Ovary (tissue), 3 donors: Measurements from ENCODE around the gene SGMS2.

Experiments
- EP300 ChIP-seq: sonication (generic); formaldehyde crosslinking; IDR thresholded peaks from one replicate; pipeline ENCODE4 v1.6.1; 2017; ENCODE audit warnings: antibody characterized with exemption
- POLR2A ChIP-seq: fragments of 450-650 bp; IDR thresholded peaks from one replicate; pipeline ENCODE4 v1.6.1; 2017; ENCODE audit warnings: antibody characterized with exemption, mild to moderate bottlenecking, moderate library complexity
- TF ChIP-seq, protein P1 (sequence below), 3 donors: fragments of 450-650 bp in 2 of 3; fragments of 200-600 bp in 1 of 3; IDR thresholded peaks; one replicate each; pipeline versions ENCODE4 v1.5.1 to v1.8.0; 2016 to 2022; ENCODE audit warnings: antibody characterized with exemption in 3 of 3, mild to moderate bottlenecking in 1 of 3
- donor health status: DM: no; HTN: no; CAD: no.

DNA sequence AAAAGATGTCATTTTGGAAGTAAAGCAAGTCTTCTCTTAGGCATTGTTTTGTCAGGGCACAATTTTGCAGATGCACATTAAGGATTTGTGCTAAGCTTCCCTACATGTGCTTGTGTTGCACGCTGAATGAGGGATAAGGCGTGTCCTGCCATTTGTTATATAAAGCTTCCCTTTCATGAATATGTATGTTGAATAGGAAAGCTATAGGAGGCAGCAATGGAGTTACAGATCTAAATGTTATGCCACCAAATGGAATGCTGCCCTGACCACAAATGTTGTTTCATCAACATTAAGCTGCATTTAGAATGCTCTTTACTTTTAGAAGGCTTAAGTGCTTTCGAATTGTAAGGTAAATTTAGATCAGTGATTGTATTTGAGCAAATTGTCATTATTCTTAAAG, 20.9 kb downstream of the SGMS2 start:
- TF ChIP-seq, protein P1, sequence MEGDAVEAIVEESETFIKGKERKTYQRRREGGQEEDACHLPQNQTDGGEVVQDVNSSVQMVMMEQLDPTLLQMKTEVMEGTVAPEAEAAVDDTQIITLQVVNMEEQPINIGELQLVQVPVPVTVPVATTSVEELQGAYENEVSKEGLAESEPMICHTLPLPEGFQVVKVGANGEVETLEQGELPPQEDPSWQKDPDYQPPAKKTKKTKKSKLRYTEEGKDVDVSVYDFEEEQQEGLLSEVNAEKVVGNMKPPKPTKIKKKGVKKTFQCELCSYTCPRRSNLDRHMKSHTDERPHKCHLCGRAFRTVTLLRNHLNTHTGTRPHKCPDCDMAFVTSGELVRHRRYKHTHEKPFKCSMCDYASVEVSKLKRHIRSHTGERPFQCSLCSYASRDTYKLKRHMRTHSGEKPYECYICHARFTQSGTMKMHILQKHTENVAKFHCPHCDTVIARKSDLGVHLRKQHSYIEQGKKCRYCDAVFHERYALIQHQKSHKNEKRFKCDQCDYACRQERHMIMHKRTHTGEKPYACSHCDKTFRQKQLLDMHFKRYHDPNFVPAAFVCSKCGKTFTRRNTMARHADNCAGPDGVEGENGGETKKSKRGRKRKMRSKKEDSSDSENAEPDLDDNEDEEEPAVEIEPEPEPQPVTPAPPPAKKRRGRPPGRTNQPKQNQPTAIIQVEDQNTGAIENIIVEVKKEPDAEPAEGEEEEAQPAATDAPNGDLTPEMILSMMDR (IDR thresholded peaks at IDR 0.05) = no peak
- TF ChIP-seq EP300 (no peak), POLR2A (no peak)
